ENCODE data around the gene COL5A1.
"Not testable (repeated sequence)": the region's sequence is repeated elsewhere in the genome, so short reads cannot be mapped to it uniquely, and the experiment has no call there.

Gene COL5A1

DNA sequence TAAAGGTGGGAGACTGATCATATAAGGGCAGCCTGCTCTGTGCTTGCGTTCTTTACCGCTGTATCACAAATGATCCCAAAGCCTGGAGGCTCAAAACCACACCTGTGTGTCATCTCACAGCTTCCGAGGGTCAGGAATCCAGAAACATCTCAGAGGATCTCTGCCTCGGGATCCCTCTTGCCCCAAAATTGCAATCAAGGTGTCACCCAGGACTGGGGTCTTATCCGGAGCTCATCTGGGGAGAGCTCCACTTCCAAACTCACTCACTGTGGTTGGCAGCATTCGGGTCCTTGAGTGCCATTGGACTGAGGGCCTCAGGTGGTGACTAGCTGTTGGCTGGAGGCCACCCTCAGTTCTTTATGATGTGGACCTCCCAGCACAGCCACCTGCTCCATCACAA lies 212.3 kb downstream of the COL5A1 start:
- no peak for DNase-seq (ENCODE audit: low read depth)
- no peak overlapping the region for H3K4me3 ChIP-seq (ENCODE audit: low read length)
- TF ChIP-seq CTCF (IDR thresholded peaks at IDR 0.05; ENCODE audit: insufficient read depth, low read depth, low read length, missing control alignments): no peak

GRCh38 chr9:134854541-134854981 lies 213.0 kb downstream of the COL5A1 start:
- DNase-seq (ENCODE audit: low read depth): no peak
- no peak for TF ChIP-seq CTCF (IDR thresholded peaks at IDR 0.05; ENCODE audit: insufficient read depth, low read depth, low read length, missing control alignments)
- H3K4me3 ChIP-seq (ENCODE audit: low read length): no peak overlapping the region

DNA sequence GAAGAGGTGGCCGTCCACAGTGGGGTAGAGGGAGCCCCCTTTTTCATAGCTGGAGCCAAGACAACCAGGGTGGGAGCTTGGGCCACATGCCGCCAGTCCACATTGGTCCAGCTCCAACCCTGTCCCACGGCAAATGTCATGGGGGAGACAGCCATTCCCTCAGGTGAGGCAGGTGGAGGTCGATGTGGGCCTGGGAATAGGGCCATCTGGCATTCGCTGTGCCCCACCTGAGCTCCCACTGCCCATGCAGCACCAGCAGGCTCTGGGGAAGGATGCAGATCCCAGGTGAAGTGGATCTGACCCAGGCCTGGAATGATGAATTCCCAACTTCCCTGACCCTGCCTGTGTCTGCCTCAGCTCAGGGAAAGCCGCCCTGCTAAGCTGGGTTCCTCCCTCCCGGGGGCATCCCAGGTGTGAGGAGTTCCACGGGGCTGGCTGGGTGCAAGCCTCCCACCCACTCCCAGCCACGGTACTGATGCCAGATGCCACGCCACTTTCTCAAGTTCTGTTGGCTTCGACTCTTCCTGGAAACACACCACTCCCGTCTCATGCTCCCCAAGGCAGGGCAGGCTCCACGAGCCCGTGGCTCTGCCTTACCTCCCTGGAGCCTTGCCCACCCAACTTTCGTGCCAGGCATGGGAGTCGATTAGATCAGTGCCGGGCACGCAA lies 213.8 kb downstream of the COL5A1 start:
- no peak overlapping the region for H3K4me3 ChIP-seq (ENCODE audit: low read length)
- DNase-seq (ENCODE audit: low read depth): no peak
- TF ChIP-seq CTCF (IDR thresholded peaks at IDR 0.05; ENCODE audit: insufficient read depth, low read depth, low read length, missing control alignments): no peak

GRCh38 chr9:134855900-134856377 lies 214.3 kb downstream of the COL5A1 start:
- no peak overlapping the region for H3K4me3 ChIP-seq (ENCODE audit: low read length)
- no peak for DNase-seq (ENCODE audit: low read depth)
- no peak for TF ChIP-seq CTCF (IDR thresholded peaks at IDR 0.05; ENCODE audit: insufficient read depth, low read depth, low read length, missing control alignments)

DNA sequence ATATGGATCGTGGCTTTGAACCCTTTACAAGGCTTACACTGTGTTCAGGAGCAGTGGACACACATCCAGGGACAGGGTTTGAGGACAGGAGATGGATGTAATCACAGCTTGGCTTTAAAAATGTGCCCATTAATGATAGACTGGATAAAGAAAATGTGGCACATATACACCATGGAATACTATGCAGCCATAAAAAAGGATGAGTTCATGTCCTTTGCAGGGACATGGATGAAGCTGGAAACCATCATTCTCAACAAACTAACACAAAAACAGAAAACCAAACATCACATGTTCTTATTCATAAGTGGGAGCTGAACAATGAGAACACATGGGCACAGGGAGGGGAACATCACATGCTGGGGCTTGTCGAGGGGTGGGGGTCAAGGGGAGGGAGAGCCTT lies 215.8 kb downstream of the COL5A1 start:
- DNase-seq (ENCODE audit: low read depth): not testable (repeated sequence)

GRCh38 chr9:134858051-134858841 lies 216.6 kb downstream of the COL5A1 start:
- no peak for TF ChIP-seq CTCF (IDR thresholded peaks at IDR 0.05; ENCODE audit: insufficient read depth, low read depth, low read length, missing control alignments)
- no peak overlapping the region for H3K4me3 ChIP-seq (ENCODE audit: low read length)
- no peak for DNase-seq (ENCODE audit: low read depth)

More for the DNA sequence above, 215.8 kb downstream of the COL5A1 start:
- H3K4me3 ChIP-seq (ENCODE audit: low read length): not testable (repeated sequence)

DNA sequence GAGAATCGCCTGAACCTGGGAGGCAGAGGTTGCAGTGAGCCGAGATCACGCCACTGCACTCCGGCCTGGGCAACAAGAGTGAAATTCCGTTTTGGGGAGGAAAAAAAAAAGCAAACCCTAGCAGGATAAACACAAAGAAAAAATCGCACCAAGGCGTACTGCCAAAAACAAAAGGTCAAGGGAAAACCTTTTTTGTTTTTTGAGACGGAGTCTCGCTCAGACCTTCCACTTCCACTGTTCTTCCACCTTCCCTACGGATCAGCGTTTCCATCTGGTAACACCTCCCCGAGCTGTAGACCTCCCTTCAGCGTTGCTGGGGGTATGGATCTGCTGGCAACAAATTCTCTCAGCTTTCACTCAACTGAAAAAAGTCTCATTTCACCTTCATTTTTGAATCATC lies 218.9 kb downstream of the COL5A1 start:
- TF ChIP-seq CTCF (IDR thresholded peaks at IDR 0.05; ENCODE audit: insufficient read depth, low read depth, low read length, missing control alignments): no peak
- no peak for DNase-seq (ENCODE audit: low read depth)
- no peak overlapping the region for H3K4me3 ChIP-seq (ENCODE audit: low read length)
